ENCODE data around the gene PRRX2. TPM values are rescaled to one million over a fixed set of nuclear protein-coding genes. Genes with fewer than 3 reads are reported as not detected.

The PRRX2 gene
- total RNA-seq, 4 donors from 2014 or later = 0.75 to 1.7 (median 1.6) TPM; not detected in 1

DNA sequence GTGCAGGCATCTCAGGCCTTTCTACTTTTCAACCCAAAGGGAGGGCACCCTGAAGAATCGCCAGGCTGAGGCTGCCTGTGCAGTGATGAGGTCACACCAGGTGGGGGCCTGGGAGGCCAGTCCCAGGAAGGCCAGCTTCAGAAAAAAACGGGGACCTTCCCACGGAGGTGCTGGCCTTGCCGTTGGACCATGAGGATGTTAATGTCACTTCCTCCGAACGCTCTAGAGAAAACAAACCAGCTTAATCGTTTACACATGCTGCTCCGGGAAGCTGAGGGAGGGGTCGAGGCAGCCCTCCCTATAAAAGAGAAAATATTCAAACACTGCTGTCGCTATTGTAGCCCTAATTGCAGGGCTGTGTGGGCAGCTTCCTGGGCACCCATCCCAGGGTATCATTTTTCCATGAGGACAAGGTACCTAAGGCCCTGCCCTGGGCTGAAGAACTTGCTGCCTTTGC, 60.4 kb downstream of the PRRX2 start:
- Histone ChIP-seq H3K4me1 (peaks cover 8% of the 10 kb centered on the region in 2 donors), H3K27me3 (peaks cover 0 to 2% (median 0%) of the 10 kb centered on the region in 3 donors), H3K4me3 (no peak overlapping the region), H3K9me3 (no peaks in the 10 kb centered on the region), H3K36me3 (no peaks in the 10 kb centered on the region), H3K27ac (no peak overlapping the region)
- intact Hi-C loops (cut with DNase I; ENCODE audit: low total_unique reads) (no loop called here), in situ Hi-C loops (cut with MboI; ENCODE audit: low sequenced_read_pairs in 4 of 4) (no loop called here)
- DNase-seq = no peak
- no peak for TF ChIP-seq POLR2A (IDR thresholded peaks at IDR 0.05)
- TF ChIP-seq, protein P1, sequence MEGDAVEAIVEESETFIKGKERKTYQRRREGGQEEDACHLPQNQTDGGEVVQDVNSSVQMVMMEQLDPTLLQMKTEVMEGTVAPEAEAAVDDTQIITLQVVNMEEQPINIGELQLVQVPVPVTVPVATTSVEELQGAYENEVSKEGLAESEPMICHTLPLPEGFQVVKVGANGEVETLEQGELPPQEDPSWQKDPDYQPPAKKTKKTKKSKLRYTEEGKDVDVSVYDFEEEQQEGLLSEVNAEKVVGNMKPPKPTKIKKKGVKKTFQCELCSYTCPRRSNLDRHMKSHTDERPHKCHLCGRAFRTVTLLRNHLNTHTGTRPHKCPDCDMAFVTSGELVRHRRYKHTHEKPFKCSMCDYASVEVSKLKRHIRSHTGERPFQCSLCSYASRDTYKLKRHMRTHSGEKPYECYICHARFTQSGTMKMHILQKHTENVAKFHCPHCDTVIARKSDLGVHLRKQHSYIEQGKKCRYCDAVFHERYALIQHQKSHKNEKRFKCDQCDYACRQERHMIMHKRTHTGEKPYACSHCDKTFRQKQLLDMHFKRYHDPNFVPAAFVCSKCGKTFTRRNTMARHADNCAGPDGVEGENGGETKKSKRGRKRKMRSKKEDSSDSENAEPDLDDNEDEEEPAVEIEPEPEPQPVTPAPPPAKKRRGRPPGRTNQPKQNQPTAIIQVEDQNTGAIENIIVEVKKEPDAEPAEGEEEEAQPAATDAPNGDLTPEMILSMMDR (IDR thresholded peaks at IDR 0.05 in 4 of 5, conservative IDR thresholded peaks at IDR 0.05 in 1 of 5) = no peak
- ATAC-seq = no peak

DNA sequence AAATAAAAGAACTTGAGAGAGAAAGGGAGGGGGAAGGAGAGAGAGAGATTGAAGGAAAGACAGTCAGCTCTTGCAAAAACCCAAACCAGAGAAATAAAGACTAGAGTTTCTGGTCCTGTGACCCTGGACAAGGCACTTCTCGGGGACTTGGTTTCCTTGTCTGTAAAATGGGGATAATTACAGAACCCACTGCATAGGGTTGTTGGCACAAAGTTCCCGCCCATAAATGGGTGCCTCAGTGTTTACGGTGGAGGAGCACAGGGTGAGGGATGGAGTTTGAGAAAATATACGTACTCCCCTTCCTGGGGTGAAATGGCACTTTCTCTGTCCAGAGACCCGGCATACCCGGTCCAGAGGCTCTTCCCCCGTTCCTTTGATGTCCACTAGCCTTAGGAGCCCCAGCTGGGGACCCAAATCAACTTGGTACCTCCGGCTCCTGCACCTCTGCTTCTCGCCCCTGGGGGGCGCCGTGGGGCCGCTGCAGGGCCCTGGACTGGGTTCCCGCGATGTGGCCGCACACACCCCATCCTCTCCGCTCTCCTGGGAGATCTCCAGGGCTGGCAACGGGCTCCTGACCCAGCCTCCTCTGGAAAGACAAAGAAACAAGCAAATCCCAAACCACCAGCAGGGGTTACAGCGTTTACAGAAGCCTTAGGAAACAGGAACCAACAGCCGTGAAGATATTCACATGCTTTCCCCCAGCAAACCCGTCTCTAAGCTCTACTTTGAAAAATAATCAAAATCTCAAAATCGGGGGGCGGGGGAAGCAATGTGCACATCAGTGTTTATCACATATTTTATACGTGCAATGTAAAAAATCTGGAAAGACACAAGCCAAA, 61.1 kb downstream of the PRRX2 start:
- Histone ChIP-seq H3K9me3 (no peaks in the 10 kb centered on the region), H3K4me1 (peaks cover 8% of the 10 kb centered on the region in 2 donors), H3K4me3 (peak overlapping the region in 2 of 4 donors; percentile 8 to 18), H3K27ac (peak overlapping the region in 1 of 4 donors; percentile 3), H3K36me3 (no peaks in the 10 kb centered on the region), H3K27me3 (peaks cover 0 to 3% (median 0%) of the 10 kb centered on the region in 3 donors)
- intact Hi-C loops (cut with DNase I; ENCODE audit: low total_unique reads) (no loop called here), in situ Hi-C loops (cut with MboI; ENCODE audit: low sequenced_read_pairs in 4 of 4) (no loop called here)
- DNase-seq (peak; percentile 10 to 62), ATAC-seq (peak; percentile 54 to 68)
- no peak for TF ChIP-seq POLR2A (IDR thresholded peaks at IDR 0.05)
- TF ChIP-seq, protein P1 (IDR thresholded peaks at IDR 0.05 in 4 of 5, conservative IDR thresholded peaks at IDR 0.05 in 1 of 5) = peak; percentile 50 to 80 (median 71)

DNA sequence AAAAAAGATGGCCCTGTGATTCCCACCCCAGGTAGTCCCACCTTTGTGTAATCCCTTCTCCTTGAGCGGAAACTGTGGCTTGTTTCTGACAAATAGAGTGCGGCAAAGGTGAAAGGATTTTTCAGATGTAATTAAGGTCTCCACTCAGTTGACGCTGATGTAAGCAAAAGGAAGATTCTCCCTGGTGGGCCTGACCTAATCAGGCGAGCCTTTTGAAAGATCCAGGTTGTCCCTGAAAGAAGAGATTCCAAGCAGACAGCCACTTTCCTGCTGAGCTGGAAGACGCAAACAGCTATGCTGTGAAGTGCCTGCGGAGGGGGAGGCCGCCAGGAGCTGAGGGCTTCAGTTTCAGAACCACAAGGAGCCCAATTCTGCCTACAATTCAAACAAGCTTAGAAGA, 63.3 kb downstream of the PRRX2 start:
- DNase-seq (no peak), ATAC-seq (no peak)
- Histone ChIP-seq H3K4me1 (peaks cover 8% of the 10 kb centered on the region in 2 donors), H3K27me3 (peaks cover 0 to 7% (median 0%) of the 10 kb centered on the region in 3 donors), H3K4me3 (no peak overlapping the region), H3K9me3 (no peaks in the 10 kb centered on the region), H3K27ac (no peak overlapping the region), H3K36me3 (no peaks in the 10 kb centered on the region)
- intact Hi-C loops (cut with DNase I; ENCODE audit: low total_unique reads) (no loop called here), in situ Hi-C loops (cut with MboI; ENCODE audit: low sequenced_read_pairs in 4 of 4) (no loop called here)
- TF ChIP-seq POLR2A (IDR thresholded peaks at IDR 0.05) = no peak
- TF ChIP-seq, protein P1 (IDR thresholded peaks at IDR 0.05 in 4 of 5, conservative IDR thresholded peaks at IDR 0.05 in 1 of 5) = no peak

DNA sequence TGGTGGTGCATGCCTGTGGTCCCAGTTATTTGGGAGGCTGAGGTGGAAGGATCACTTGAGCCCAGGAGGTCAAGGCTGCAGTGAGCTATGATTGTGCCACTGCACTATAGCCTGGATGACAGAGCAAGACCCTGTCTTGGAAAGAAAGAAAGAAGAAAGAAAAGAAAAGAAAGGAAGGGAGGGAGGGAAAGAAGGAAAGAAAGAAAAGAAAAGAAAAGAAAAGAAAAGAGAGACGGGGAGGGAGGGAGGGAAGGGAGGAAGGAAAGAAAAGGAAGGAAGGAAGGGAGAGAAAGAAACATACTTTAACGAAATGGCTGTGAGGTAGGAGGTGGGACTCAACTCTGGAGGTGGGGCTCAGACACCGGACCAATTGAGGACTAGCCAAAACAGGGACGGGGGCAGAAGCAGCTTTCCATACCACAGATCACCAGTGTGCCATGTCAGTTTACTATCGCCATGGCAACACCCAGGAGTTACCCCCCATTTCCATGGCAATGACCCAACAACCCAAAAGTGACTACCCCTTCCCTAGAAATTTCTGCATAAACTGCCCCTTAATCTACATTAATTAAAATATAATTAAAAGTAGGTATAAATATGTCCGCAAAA, 66.1 kb downstream of the PRRX2 start:
- Histone ChIP-seq H3K4me1 (no peaks in the 10 kb centered on the region), H3K27ac (no peak overlapping the region), H3K9me3 (no peaks in the 10 kb centered on the region), H3K27me3 (peaks cover 0 to 10% (median 0%) of the 10 kb centered on the region in 3 donors), H3K4me3 (no peak overlapping the region), H3K36me3 (no peaks in the 10 kb centered on the region)
- TF ChIP-seq, protein P1 (IDR thresholded peaks at IDR 0.05 in 4 of 5, conservative IDR thresholded peaks at IDR 0.05 in 1 of 5) = no peak
- no peak for TF ChIP-seq POLR2A (IDR thresholded peaks at IDR 0.05)
- intact Hi-C loops (cut with DNase I; ENCODE audit: low total_unique reads) (no loop called here), in situ Hi-C loops (cut with MboI; ENCODE audit: low sequenced_read_pairs in 4 of 4) (loop anchor here in 3 of 4 donors (10.0 kb wide), 1 partner anchor 53 kb away; no protein-coding TSS in a partner anchor)
- DNase-seq (no peak), ATAC-seq (no peak)

All from gastrocnemius medialis (tissue), 4 donors.